ENCODE results near the gene APOF. TPM values are rescaled to one million over a fixed set of nuclear protein-coding genes. Genes with fewer than 3 reads are reported as not detected.
"Not testable (repeated sequence)": the region's sequence is repeated elsewhere in the genome, so short reads cannot be mapped to it uniquely, and the experiment has no call there.

The APOF gene
- total and polyA plus RNA-seq, 9 of the 15 experiments (the other 6 are each of a cell fraction or from before 2014, with no cell fraction given) = 0.09 to 0.15 (median 0.12) TPM; not detected in 5

- Histone ChIP-seq H3K79me2 (ENCODE audit: control insufficient read depth, insufficient read depth, low read length) (peaks cover 24% of the 10 kb centered on the region), H3K27ac (ENCODE audit: extremely low read depth, low read depth, low read length) (peak overlapping the region; percentile 84), H2AFZ (ENCODE audit: low read depth, low read length) (peak overlapping the region; percentile 88; the same call in 1 of the 2 replicates), H3K9ac (ENCODE audit: insufficient read depth in 1 of 2, low read depth in 2 of 2, low read length in 2 of 2) (peak overlapping the region in 1 of 2 experiments; percentile 69; a peak in 1 of 4 replicates), H3K4me1 (replicated peaks in 1 of 2; ENCODE audit: control insufficient read depth in 2 of 2, insufficient read depth in 2 of 2, low read length in 2 of 2) (peaks cover 27 to 58% of the 10 kb centered on the region in 2 experiments)
- FAIRE-seq; H3K27me3 ChIP-seq (ENCODE audit: control insufficient read depth in 2 of 2, insufficient read depth in 2 of 2, low read length in 2 of 2); H3K9me1 ChIP-seq (ENCODE audit: control insufficient read depth, insufficient read depth, low read length); ATAC-seq; in situ Hi-C loops (cut with MboI); DNase-seq (ENCODE audit: extremely low read depth in 1 of 4, low spot score in 3 of 4); BruUV-seq (replicated peaks); H4K20me1 ChIP-seq (replicated peaks; ENCODE audit: control insufficient read depth, insufficient read depth, low read length); intact Hi-C loops (cut with micrococcal nuclease); H3K4me2 ChIP-seq (ENCODE audit: insufficient read depth, low read length); H3K4me3 ChIP-seq; CTCF ChIA-PET (ENCODE audit: low intra/inter-chr PET ratio); H3K9me3 ChIP-seq (replicated peaks; ENCODE audit: control insufficient read depth, insufficient read depth, low read depth, low read length); H3K36me3 ChIP-seq (ENCODE audit: control insufficient read depth, insufficient read depth, low read length): not testable (repeated sequence)
- POLR2A ChIA-PET = interaction anchor here (0.6 to 19.0 kb wide), 7 partner anchors 13 to 129 kb away, joined by 3 to 274 read pairs (median 4); partner anchors contain the start of genes APOF, CNPY2, RNF41 and STAT2
- peak; percentile 80 for TF ChIP-seq ZNF121 (CRISPR knock-in tag; conservative IDR thresholded peaks at IDR 0.05)
- TF ChIP-seq ZBTB33 (CRISPR knock-in tag; IDR thresholded peaks at IDR 0.05) = peak; percentile 88; the same call in 1 of the 2 replicates
- peak; percentile 38 for TF ChIP-seq RBM25 (IDR thresholded peaks at IDR 0.05; ENCODE audit: low read depth, low read length, severe bottlenecking)
- 84% methylated on average over 8 of the region's 8 CpGs for WGBS (ENCODE audit: insufficient coverage, low coverage, missing lambda C conversion rate)
Measured at GRCh38 chr12:56335527-56335926, 27.1 kb downstream of the APOF start.

Data from K562 (cell line).